Measurements from ENCODE around the gene RASGRF1. TPM values are rescaled to one million over a fixed set of nuclear protein-coding genes. Genes with fewer than 3 reads are reported as not detected.

Gene RASGRF1
- total RNA-seq, 3 donors from 2014 or later = 0.15 to 0.16 TPM; not detected in 1

GRCh38 chr15:79067969-79068368 is 22.6 kb downstream of the RASGRF1 start:
- H3K27ac ChIP-seq = no peak overlapping the region
- no peaks in the 10 kb centered on the region for H3K9me3 ChIP-seq
- H3K4me1 ChIP-seq = no peaks in the 10 kb centered on the region
- DNase-seq (ENCODE audit: low spot score in 2 of 2) = no peak
- TF ChIP-seq POLR2AphosphoS5 (IDR thresholded peaks at IDR 0.05) (no peak), CTCF (IDR thresholded peaks at IDR 0.05) (no peak)
- H3K4me3 ChIP-seq = no peak overlapping the region
- no peaks in the 10 kb centered on the region for H3K27me3 ChIP-seq
- no peaks in the 10 kb centered on the region for H3K36me3 ChIP-seq
- intact Hi-C loops (cut with DNase I; ENCODE audit: low total_unique reads) = no loop called here

DNA sequence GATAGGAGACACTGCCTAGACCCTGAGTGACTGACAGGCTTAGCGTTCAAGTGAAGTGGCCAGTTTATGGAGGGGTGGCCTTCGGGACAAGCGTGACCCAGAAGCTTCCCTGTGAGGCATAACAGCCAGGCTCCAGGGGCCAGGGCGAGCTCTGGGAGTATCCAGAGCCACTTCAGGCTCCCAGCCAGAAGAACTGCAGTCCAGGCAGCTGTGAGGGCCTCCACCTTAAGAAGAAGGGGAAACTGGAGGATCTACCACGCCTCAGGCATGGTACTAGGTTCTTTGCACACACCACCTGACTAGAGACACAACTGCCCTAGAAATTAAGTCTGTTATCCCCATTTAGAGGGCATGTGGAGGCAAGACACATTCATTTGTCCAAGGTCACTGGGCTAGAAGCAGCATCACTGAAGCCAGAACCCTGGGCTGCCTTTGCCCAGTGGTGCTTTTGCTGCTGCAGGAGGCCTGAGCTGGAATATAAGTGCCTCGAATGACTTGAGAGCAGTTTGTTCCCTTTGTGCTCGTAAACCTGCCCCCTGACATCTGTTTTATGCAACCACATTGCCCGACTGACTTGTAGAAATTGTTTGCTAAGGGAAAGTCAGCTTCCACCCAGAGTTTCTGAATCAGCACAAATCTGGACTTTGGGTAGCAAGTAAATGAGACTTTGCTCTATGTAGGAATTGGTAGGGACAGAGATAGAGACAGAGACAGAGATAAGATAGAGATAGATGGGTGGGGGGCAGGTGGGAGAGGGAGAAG is 23.3 kb downstream of the RASGRF1 start:
- no peak for DNase-seq (ENCODE audit: low spot score in 2 of 2)
- no peak for TF ChIP-seq POLR2AphosphoS5 (IDR thresholded peaks at IDR 0.05)
- no peak for TF ChIP-seq CTCF (IDR thresholded peaks at IDR 0.05)
- Histone ChIP-seq H3K27me3 (no peaks in the 10 kb centered on the region), H3K4me1 (no peaks in the 10 kb centered on the region), H3K4me3 (no peak overlapping the region), H3K27ac (no peak overlapping the region), H3K36me3 (no peaks in the 10 kb centered on the region), H3K9me3 (no peaks in the 10 kb centered on the region)
- intact Hi-C loops (cut with DNase I; ENCODE audit: low total_unique reads) = no loop called here

DNA sequence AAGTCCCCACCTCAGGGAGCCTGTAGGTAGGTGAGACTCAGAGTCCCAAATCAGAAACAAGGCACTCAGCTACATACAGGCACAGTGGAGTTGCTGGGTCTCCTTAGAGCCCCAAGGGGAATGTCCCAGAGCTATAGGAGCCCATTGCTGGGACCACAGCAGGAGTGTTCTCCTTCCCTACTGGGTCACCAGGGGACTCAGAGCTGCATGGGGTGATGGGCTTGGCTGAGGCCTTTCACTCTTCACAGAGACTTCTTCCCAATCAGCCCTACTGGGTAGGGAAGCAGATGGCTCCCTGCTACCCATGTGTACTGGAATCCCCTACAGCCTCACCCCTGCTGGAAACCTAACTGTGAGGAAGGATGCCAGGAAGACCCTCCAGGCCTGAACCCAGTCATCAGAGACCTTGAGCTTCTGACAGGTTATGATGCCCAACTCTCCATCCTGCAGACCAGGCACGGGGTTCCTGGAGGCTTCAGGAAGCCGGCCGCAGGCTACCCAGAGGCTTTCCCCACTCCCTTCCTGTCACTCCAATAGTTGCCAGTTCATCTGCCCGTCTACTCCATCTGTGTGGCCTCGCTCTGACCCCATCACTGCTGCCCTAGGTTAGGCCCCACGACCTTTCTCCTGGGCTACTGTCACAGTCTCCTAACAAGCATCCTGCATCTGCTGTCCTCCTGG is 24.0 kb downstream of the RASGRF1 start:
- no peak for DNase-seq (ENCODE audit: low spot score in 2 of 2)
- Histone ChIP-seq H3K9me3 (no peaks in the 10 kb centered on the region), H3K27me3 (no peaks in the 10 kb centered on the region), H3K27ac (no peak overlapping the region), H3K4me3 (no peak overlapping the region), H3K36me3 (no peaks in the 10 kb centered on the region), H3K4me1 (no peaks in the 10 kb centered on the region)
- TF ChIP-seq CTCF (IDR thresholded peaks at IDR 0.05) (no peak), POLR2A (IDR thresholded peaks at IDR 0.05) (no peak), POLR2AphosphoS5 (IDR thresholded peaks at IDR 0.05) (no peak)
- intact Hi-C loops (cut with DNase I; ENCODE audit: low total_unique reads) = no loop called here

DNA sequence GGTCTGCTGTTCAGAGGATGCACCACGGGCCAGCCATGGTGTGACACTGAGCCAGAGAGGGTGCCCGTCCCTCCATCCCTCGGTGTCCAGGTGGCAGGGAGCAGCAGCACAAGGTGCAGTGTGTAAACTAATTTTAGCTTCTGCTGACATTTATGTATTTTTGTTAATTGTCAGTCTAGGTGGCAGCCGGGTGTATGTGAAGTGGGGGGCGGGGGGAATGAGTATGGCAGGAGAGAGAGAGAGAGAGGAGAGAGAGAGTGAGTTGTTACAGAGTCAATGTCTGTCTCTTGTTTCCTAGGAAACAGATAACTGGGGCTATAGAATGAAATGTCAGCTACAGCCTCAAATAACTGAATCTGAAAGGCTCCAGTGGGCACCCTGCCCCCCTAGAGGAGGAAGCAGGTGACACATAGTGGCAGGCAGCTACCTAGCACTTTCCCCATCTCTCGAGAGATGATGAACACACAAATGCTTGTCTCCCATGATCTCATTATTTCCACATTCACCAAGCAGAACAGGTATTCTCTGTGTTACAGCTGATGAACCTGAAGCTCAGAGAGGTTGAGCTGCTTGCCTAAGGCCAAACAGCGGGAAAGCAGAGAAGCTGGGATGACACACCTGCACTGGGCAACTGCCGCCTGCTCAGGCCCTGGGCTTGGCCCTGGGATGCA is 24.7 kb downstream of the RASGRF1 start:
- intact Hi-C loops (cut with DNase I; ENCODE audit: low total_unique reads) = no loop called here
- H3K27ac ChIP-seq = no peak overlapping the region
- no peaks in the 10 kb centered on the region for H3K9me3 ChIP-seq
- TF ChIP-seq CTCF (IDR thresholded peaks at IDR 0.05) = no peak
- TF ChIP-seq POLR2A (IDR thresholded peaks at IDR 0.05) = no peak
- no peak for TF ChIP-seq POLR2AphosphoS5 (IDR thresholded peaks at IDR 0.05)
- H3K27me3 ChIP-seq = no peaks in the 10 kb centered on the region
- H3K36me3 ChIP-seq = no peaks in the 10 kb centered on the region
- no peak for DNase-seq (ENCODE audit: low spot score in 2 of 2)
- no peak overlapping the region for H3K4me3 ChIP-seq
- no peaks in the 10 kb centered on the region for H3K4me1 ChIP-seq

GRCh38 chr15:79065361-79065705 is 25.2 kb downstream of the RASGRF1 start:
- intact Hi-C loops (cut with DNase I; ENCODE audit: low total_unique reads) = no loop called here
- Histone ChIP-seq H3K27ac (no peak overlapping the region), H3K27me3 (no peaks in the 10 kb centered on the region), H3K4me1 (no peaks in the 10 kb centered on the region), H3K9me3 (no peaks in the 10 kb centered on the region), H3K4me3 (no peak overlapping the region), H3K36me3 (no peaks in the 10 kb centered on the region)
- no peak for TF ChIP-seq POLR2A (IDR thresholded peaks at IDR 0.05)
- TF ChIP-seq CTCF (IDR thresholded peaks at IDR 0.05) = no peak
- TF ChIP-seq POLR2AphosphoS5 (IDR thresholded peaks at IDR 0.05) = no peak
- no peak for DNase-seq (ENCODE audit: low spot score in 2 of 2)

Measured in breast epithelium (tissue), 4 donors.